ENCODE measurements around the gene TTC16. TPM values are rescaled to one million over a fixed set of nuclear protein-coding genes. Genes with fewer than 3 reads are reported as not detected.
A peak's percentile ranks its signal among the peaks of the same experiment; 100 is the strongest.
"Not testable (repeated sequence)": the region's sequence is repeated elsewhere in the genome, so short reads cannot be mapped to it uniquely, and the experiment has no call there.

Gene TTC16
- total RNA-seq, 1 donor from 2014 or later = not detected

- peak; percentile 88 for DNase-seq
Measured at GRCh38 chr9:127769929-127770582, 54.2 kb downstream of the TTC16 start.

GRCh38 chr9:127770583-127770904, 54.7 kb downstream of the TTC16 start:
- no peak for DNase-seq

GRCh38 chr9:127770905-127771569, 55.2 kb downstream of the TTC16 start:
- DNase-seq = peak; percentile 100

- DNase-seq = no peak
Measured at GRCh38 chr9:127771570-127772189, 55.8 kb downstream of the TTC16 start.

- DNase-seq = no peak
Measured at GRCh38 chr9:127772603-127773002, 56.7 kb downstream of the TTC16 start.

- DNase-seq = no peak
Measured at GRCh38 chr9:127773272-127773671, 57.4 kb downstream of the TTC16 start.

- DNase-seq = no peak
Measured at GRCh38 chr9:127773981-127774380, 58.1 kb downstream of the TTC16 start.

GRCh38 chr9:127776195-127776923, 60.5 kb downstream of the TTC16 start:
- DNase-seq = no peak

- no peak for DNase-seq
Measured at GRCh38 chr9:127776924-127777289, 61.0 kb downstream of the TTC16 start.

GRCh38 chr9:127777368-127777980, 61.6 kb downstream of the TTC16 start:
- DNase-seq = no peak

- no peak for DNase-seq
Measured at GRCh38 chr9:127778280-127779135, 62.6 kb downstream of the TTC16 start, which contains the start of gene SH2D3C. TSS of gene SH2D3C (minus strand) at chr9:127778666. CDS start at chr9:127778627, 39 bp downstream.

- no peak for DNase-seq
Measured at GRCh38 chr9:127779136-127779981, 63.5 kb downstream of the TTC16 start.

GRCh38 chr9:127780126-127780885, 64.4 kb downstream of the TTC16 start:
- DNase-seq = no peak

GRCh38 chr9:127780909-127781308, 65.0 kb downstream of the TTC16 start:
- DNase-seq = not testable (repeated sequence)

Other genes starting within 250 kb of the TTC16 start
- gene STXBP1, start 103.8 kb upstream of the TTC16 start, total RNA-seq = 24.7 and 34.0 TPM in 2 replicates
- gene CFAP157, start 9.1 kb upstream of the TTC16 start, total RNA-seq = not detected in 2 replicates
- gene PTRH1, start 416 bp upstream of the TTC16 start, total RNA-seq = 22.3 and 24.7 TPM in 2 replicates
- 7.7 and 13.2 TPM in 2 replicates for gene TOR2A, start 19.2 kb downstream of the TTC16 start, total RNA-seq
- gene SH2D3C, start 62.6 kb downstream of the TTC16 start, total RNA-seq = 77.8 and 95.6 TPM in 2 replicates
- 102 and 116 TPM in 2 replicates for gene CDK9, start 70.0 kb downstream of the TTC16 start, total RNA-seq
- gene FPGS, start 86.8 kb downstream of the TTC16 start, total RNA-seq = 64.2 and 93.8 TPM in 2 replicates
- gene ENG, start 138.6 kb downstream of the TTC16 start, total RNA-seq = 84.2 and 165 TPM in 2 replicates
- 22.0 and 42.2 TPM in 2 replicates for gene AK1, start 161.6 kb downstream of the TTC16 start, total RNA-seq
- gene ST6GALNAC6, start 183.5 kb downstream of the TTC16 start, total RNA-seq = 33.2 and 44.8 TPM in 2 replicates
- 50.0 and 98.0 TPM in 2 replicates for gene ST6GALNAC4, start 201.0 kb downstream of the TTC16 start, total RNA-seq
- gene PIP5KL1, start 214.7 kb downstream of the TTC16 start, total RNA-seq = 0.51 and 0.70 TPM in 2 replicates
- gene DPM2, start 221.8 kb downstream of the TTC16 start, total RNA-seq = 8.5 and 9.9 TPM in 2 replicates